ENCODE data around the gene CAPN7.

The CAPN7 gene

DNA sequence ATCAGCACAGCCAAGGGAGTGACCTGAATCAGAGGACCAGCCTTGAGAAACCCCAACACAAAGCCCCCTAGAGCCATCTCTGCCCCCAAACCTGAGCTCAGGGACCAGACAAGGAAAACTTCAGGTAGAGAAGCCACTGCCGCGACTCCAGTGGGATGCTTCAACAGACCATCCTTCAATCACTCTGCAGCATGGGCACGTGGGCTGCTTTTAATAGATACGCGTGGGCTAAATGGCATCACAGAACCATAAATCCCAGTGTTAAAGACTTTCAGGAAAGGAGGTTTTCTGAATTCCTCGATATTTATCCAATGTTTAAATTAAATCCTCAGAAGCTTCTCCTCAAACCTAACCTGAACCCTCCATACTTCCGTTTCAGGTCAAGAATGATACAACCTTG lies 95.7 kb downstream of the CAPN7 start:
- DNase-seq, result no peak
